Stimulated activated naive B cell treated with anti-CD40 and anti-IgM and Interleukin-4, amounts not matched to agents 10 μg/mL and 1 μg/mL and 100 μg/mL, for 72 hours (primary cell): Measurements from ENCODE around the gene TUBA4A.
"Not testable (repeated sequence)": the region's sequence is repeated elsewhere in the genome, so short reads cannot be mapped to it uniquely, and the experiment has no call there.

Experiments used
- ATAC-seq, 2 donors: fragments of 150-1000 bp; cut with Tn5 transposase; replicated peaks; 2 replicates each; pipeline ENCODE4 v1.10.0; 2021; ENCODE audit warnings: moderate library complexity in 1 of 2
- DNase-seq: peaks from one replicate; pipeline ENCODE4 v3.0.0; 2021
- H3K27ac Mint-ChIP-seq: one replicate; pipeline ENCODE4 v1.8.0; 2022; ENCODE audit warnings: mild to moderate bottlenecking, mixed read lengths
- H3K27me3 Mint-ChIP-seq, 2 donors: one replicate each; pipeline ENCODE4 v1.8.0; 2022; ENCODE audit warnings: mixed read lengths in 2 of 2
- H3K36me3 Mint-ChIP-seq, 2 donors: one replicate each; pipeline ENCODE4 v1.8.0; 2022; ENCODE audit warnings: mixed read lengths in 2 of 2, mild to moderate bottlenecking in 1 of 2
- H3K4me1 Mint-ChIP-seq, 2 donors: one replicate each; pipeline ENCODE4 v1.8.0; 2022; ENCODE audit warnings: mixed read lengths in 2 of 2, mild to moderate bottlenecking in 1 of 2
- H3K4me3 Mint-ChIP-seq, 2 donors: one replicate each; pipeline ENCODE4 v1.8.0; 2022; ENCODE audit warnings: mild to moderate bottlenecking in 2 of 2, mixed read lengths in 2 of 2, moderate library complexity in 1 of 2
- H3K9me3 Mint-ChIP-seq, 2 donors: one replicate each; pipeline ENCODE4 v1.8.0; 2022; ENCODE audit warnings: mixed read lengths in 2 of 2, mild to moderate bottlenecking in 1 of 2

The TUBA4A gene

GRCh38 chr2:219291394-219291793 lies 37.7 kb upstream of the TUBA4A start:
- ATAC-seq (no peak), DNase-seq (no peak)
- Mint-ChIP-seq H3K4me3 (no peak overlapping the region), H3K9me3 (no peaks in the 10 kb centered on the region), H3K4me1 (peaks cover 9 to 27% of the 10 kb centered on the region in 2 donors), H3K36me3 (peaks cover under 1 to 3% of the 10 kb centered on the region in 2 donors), H3K27ac (no peak overlapping the region), H3K27me3 (no peaks in the 10 kb centered on the region)

GRCh38 chr2:219290381-219291171 lies 36.9 kb upstream of the TUBA4A start:
- DNase-seq, result no peak
- H3K27ac Mint-ChIP-seq, result no peak overlapping the region
- peaks cover 13 to 31% of the 10 kb centered on the region in 2 donors for H3K4me1 Mint-ChIP-seq
- no peak for ATAC-seq
- H3K9me3 Mint-ChIP-seq, result no peaks in the 10 kb centered on the region
- H3K27me3 Mint-ChIP-seq, result no peaks in the 10 kb centered on the region
- H3K36me3 Mint-ChIP-seq, result peaks cover 4 to 7% of the 10 kb centered on the region in 2 donors
- no peak overlapping the region for H3K4me3 Mint-ChIP-seq

GRCh38 chr2:219289537-219290361 lies 36.0 kb upstream of the TUBA4A start:
- H3K4me3 Mint-ChIP-seq, result no peak overlapping the region
- no peaks in the 10 kb centered on the region for H3K9me3 Mint-ChIP-seq
- H3K27me3 Mint-ChIP-seq, result no peaks in the 10 kb centered on the region
- no peak for DNase-seq
- ATAC-seq, result no peak
- peaks cover 11 to 31% of the 10 kb centered on the region in 2 donors for H3K4me1 Mint-ChIP-seq
- peaks cover 4 to 12% of the 10 kb centered on the region in 2 donors for H3K36me3 Mint-ChIP-seq
- H3K27ac Mint-ChIP-seq, result peak overlapping the region; percentile 47

GRCh38 chr2:219289195-219289536 lies 35.4 kb upstream of the TUBA4A start:
- Mint-ChIP-seq H3K4me3 (no peak overlapping the region), H3K4me1 (peaks cover 7 to 27% of the 10 kb centered on the region in 2 donors), H3K9me3 (no peaks in the 10 kb centered on the region), H3K27me3 (no peaks in the 10 kb centered on the region), H3K27ac (peak overlapping the region; percentile 47), H3K36me3 (peaks cover 4 to 13% of the 10 kb centered on the region in 2 donors)
- ATAC-seq, result no peak
- no peak for DNase-seq

- Mint-ChIP-seq H3K27ac (peak overlapping the region; percentile 54), H3K9me3 (no peaks in the 10 kb centered on the region), H3K4me3 (no peak overlapping the region), H3K36me3 (peaks cover 17 to 27% of the 10 kb centered on the region in 2 donors), H3K4me1 (peaks cover 10 to 30% of the 10 kb centered on the region in 2 donors), H3K27me3 (no peaks in the 10 kb centered on the region)
- DNase-seq, result no peak
- ATAC-seq, result peak; percentile 22 to 26
These were observed 34.0 kb upstream of the TUBA4A start for GRCh38 chr2:219287580-219288265.

- not testable (repeated sequence) for H3K9me3 Mint-ChIP-seq, H3K4me3 Mint-ChIP-seq, H3K27me3 Mint-ChIP-seq, ATAC-seq, DNase-seq, H3K27ac Mint-ChIP-seq
- H3K4me1 Mint-ChIP-seq, result peaks cover 11 to 32% of the 10 kb centered on the region in 2 donors
- H3K36me3 Mint-ChIP-seq, result peaks cover 17 to 31% of the 10 kb centered on the region in 2 donors
These were observed 33.4 kb upstream of the TUBA4A start for GRCh38 chr2:219287116-219287440.

- DNase-seq (no peak), ATAC-seq (no peak)
- peak overlapping the region; percentile 47 for H3K27ac Mint-ChIP-seq
- no peaks in the 10 kb centered on the region for H3K27me3 Mint-ChIP-seq
- H3K36me3 Mint-ChIP-seq, result peaks cover 17 to 32% of the 10 kb centered on the region in 2 donors
- peaks cover 11 to 36% of the 10 kb centered on the region in 2 donors for H3K4me1 Mint-ChIP-seq
- H3K9me3 Mint-ChIP-seq, result no peaks in the 10 kb centered on the region
- no peak overlapping the region for H3K4me3 Mint-ChIP-seq
These were observed 32.9 kb upstream of the TUBA4A start for GRCh38 chr2:219286436-219287115.

GRCh38 chr2:219285894-219286425 lies 32.2 kb upstream of the TUBA4A start:
- peaks cover 16 to 42% of the 10 kb centered on the region in 2 donors for H3K4me1 Mint-ChIP-seq
- H3K4me3 Mint-ChIP-seq, result no peak overlapping the region
- no peak for ATAC-seq
- H3K9me3 Mint-ChIP-seq, result no peaks in the 10 kb centered on the region
- peaks cover 21 to 38% of the 10 kb centered on the region in 2 donors for H3K36me3 Mint-ChIP-seq
- DNase-seq, result no peak
- no peaks in the 10 kb centered on the region for H3K27me3 Mint-ChIP-seq
- H3K27ac Mint-ChIP-seq, result peak overlapping the region; percentile 47

GRCh38 chr2:219285373-219285735 lies 31.6 kb upstream of the TUBA4A start:
- Mint-ChIP-seq H3K27me3 (no peaks in the 10 kb centered on the region), H3K4me3 (no peak overlapping the region), H3K27ac (no peak overlapping the region), H3K4me1 (peaks cover 22 to 48% of the 10 kb centered on the region in 2 donors), H3K9me3 (no peaks in the 10 kb centered on the region), H3K36me3 (peaks cover 27 to 44% of the 10 kb centered on the region in 2 donors)
- DNase-seq (no peak), ATAC-seq (no peak)

GRCh38 chr2:219284501-219285372 lies 31.0 kb upstream of the TUBA4A start:
- H3K27me3 Mint-ChIP-seq, result no peaks in the 10 kb centered on the region
- H3K36me3 Mint-ChIP-seq, result peaks cover 30 to 49% of the 10 kb centered on the region in 2 donors
- H3K9me3 Mint-ChIP-seq, result no peaks in the 10 kb centered on the region
- H3K4me3 Mint-ChIP-seq, result no peak overlapping the region
- DNase-seq, result no peak
- no peak overlapping the region for H3K27ac Mint-ChIP-seq
- no peak for ATAC-seq
- H3K4me1 Mint-ChIP-seq, result peaks cover 28 to 54% of the 10 kb centered on the region in 2 donors

GRCh38 chr2:219282943-219283581 lies 29.3 kb upstream of the TUBA4A start:
- peaks cover 38 to 66% of the 10 kb centered on the region in 2 donors for H3K4me1 Mint-ChIP-seq
- H3K4me3 Mint-ChIP-seq, result no peak overlapping the region
- no peak for DNase-seq
- no peak overlapping the region for H3K27ac Mint-ChIP-seq
- no peak for ATAC-seq
- H3K36me3 Mint-ChIP-seq, result peaks cover 32 to 51% of the 10 kb centered on the region in 2 donors
- no peaks in the 10 kb centered on the region for H3K27me3 Mint-ChIP-seq
- no peaks in the 10 kb centered on the region for H3K9me3 Mint-ChIP-seq

- no peaks in the 10 kb centered on the region for H3K27me3 Mint-ChIP-seq
- H3K9me3 Mint-ChIP-seq, result no peaks in the 10 kb centered on the region
- no peak overlapping the region for H3K4me3 Mint-ChIP-seq
- H3K36me3 Mint-ChIP-seq, result peaks cover 32 to 51% of the 10 kb centered on the region in 2 donors
- H3K4me1 Mint-ChIP-seq, result peaks cover 44 to 66% of the 10 kb centered on the region in 2 donors
- no peak for DNase-seq
- no peak for ATAC-seq
- no peak overlapping the region for H3K27ac Mint-ChIP-seq
These were observed 28.7 kb upstream of the TUBA4A start for GRCh38 chr2:219282375-219282774.

GRCh38 chr2:219281588-219281987 lies 27.9 kb upstream of the TUBA4A start:
- DNase-seq, result no peak
- Mint-ChIP-seq H3K36me3 (peaks cover 32 to 50% of the 10 kb centered on the region in 2 donors), H3K4me3 (no peak overlapping the region), H3K9me3 (no peaks in the 10 kb centered on the region), H3K27ac (no peak overlapping the region), H3K27me3 (no peaks in the 10 kb centered on the region), H3K4me1 (peaks cover 45 to 70% of the 10 kb centered on the region in 2 donors)
- no peak for ATAC-seq
